WTC11 (cell line): ENCODE data around the gene ORM1. TPM values are rescaled to one million over a fixed set of nuclear protein-coding genes. Genes with fewer than 3 reads are reported as not detected.

ENCODE experiments used
- ATAC-seq: fragments of 200-7000 bp; cut with Tn5 transposase; 2 replicates; pipeline ENCODE4 v1.10.0; 2021; ENCODE audit warnings: mild to moderate bottlenecking, moderate library complexity
- CTCF ChIA-PET: fragments of 300-600 bp; sonication (Branson Sonifier 250); formaldehyde crosslinking; loops from one replicate; lab custom pipeline; 2021; ENCODE audit warnings: antibody characterized with exemption; lab: Charles Lee
- POLR2A ChIA-PET: fragments of 350-600 bp; sonication (Branson Sonifier 250); formaldehyde crosslinking; loops from one replicate; lab custom pipeline; 2021; ENCODE audit warnings: antibody characterized with exemption; lab: Charles Lee
- DNase-seq: peaks from one replicate; pipeline ENCODE4 v3.0.0; 2021; ENCODE audit warnings: low spot score
- H3K27ac Mint-ChIP-seq: 2 replicates; pipeline ENCODE4 v1.8.0; 2021; ENCODE audit warnings: mixed read lengths
- H3K27me3 Mint-ChIP-seq: 2 replicates; pipeline ENCODE4 v1.8.0; 2021; ENCODE audit warnings: low read depth, mild to moderate bottlenecking, moderate library complexity, mixed read lengths
- H3K36me3 Mint-ChIP-seq: 2 replicates; pipeline ENCODE4 v1.8.0; 2021; ENCODE audit warnings: mixed read lengths
- H3K4me1 Mint-ChIP-seq: 2 replicates; pipeline ENCODE4 v1.8.0; 2022; ENCODE audit warnings: mixed read lengths
- H3K4me3 Mint-ChIP-seq: 2 replicates; pipeline ENCODE4 v1.8.0; 2021; ENCODE audit warnings: mild to moderate bottlenecking, moderate library complexity, mixed read lengths
- H3K9me3 Mint-ChIP-seq: 2 replicates; pipeline ENCODE4 v1.8.0; 2021; ENCODE audit warnings: mixed read lengths
- ARID4B ChIP-seq: sonication (generic); formaldehyde crosslinking; IDR thresholded peaks from 2 replicates; pipeline ENCODE4 v1.8.0; 2023; ENCODE audit warnings: missing genetic modification reagents, mild to moderate bottlenecking, borderline replicate concordance
- E2F1 ChIP-seq: sonication (generic); formaldehyde crosslinking; IDR thresholded peaks from 2 replicates; pipeline ENCODE4 v1.8.0; 2022; ENCODE audit warnings: mild to moderate bottlenecking, missing genetic modification reagents
- ELF4 ChIP-seq: sonication (generic); formaldehyde crosslinking; IDR thresholded peaks from 2 replicates; pipeline ENCODE4 v1.8.1; 2022; ENCODE audit warnings: low read depth, mild to moderate bottlenecking, moderate library complexity, missing genetic modification reagents
- FOXP1 ChIP-seq: sonication (generic); formaldehyde crosslinking; IDR thresholded peaks from 2 replicates; pipeline ENCODE4 v1.8.0; 2022; ENCODE audit warnings: missing genetic modification reagents, mild to moderate bottlenecking, moderate library complexity, borderline replicate concordance
- KAT7 ChIP-seq: sonication (generic); formaldehyde crosslinking; IDR thresholded peaks from 2 replicates; pipeline ENCODE4 v1.8.1; 2023; ENCODE audit warnings: missing genetic modification reagents, mild to moderate bottlenecking, borderline replicate concordance
- MAX ChIP-seq: sonication (generic); formaldehyde crosslinking; IDR thresholded peaks from 2 replicates; pipeline ENCODE4 v1.8.0; 2022; ENCODE audit warnings: mild to moderate bottlenecking, missing genetic modification reagents
- MYBL2 ChIP-seq: sonication (generic); formaldehyde crosslinking; IDR thresholded peaks from 2 replicates; pipeline ENCODE4 v1.8.1; 2023; ENCODE audit warnings: mild to moderate bottlenecking, moderate library complexity, missing genetic modification reagents
- NFE2L1 ChIP-seq: sonication (generic); formaldehyde crosslinking; IDR thresholded peaks from 2 replicates; pipeline ENCODE4 v1.8.1; 2023; ENCODE audit warnings: missing genetic modification reagents
- NFYB ChIP-seq: sonication (generic); formaldehyde crosslinking; conservative IDR thresholded peaks from 2 replicates; pipeline ENCODE4 v1.8.0; 2022; ENCODE audit warnings: low read depth, missing genetic modification reagents
- NR1H2 ChIP-seq: sonication (generic); formaldehyde crosslinking; IDR thresholded peaks from 2 replicates; pipeline ENCODE4 v1.9.0; 2021; ENCODE audit warnings: mild to moderate bottlenecking, moderate library complexity, missing genetic modification reagents
- NR3C1 ChIP-seq: sonication (generic); formaldehyde crosslinking; conservative IDR thresholded peaks from 2 replicates; pipeline ENCODE4 v1.8.1; 2023; ENCODE audit warnings: low read depth, mild to moderate bottlenecking, missing genetic modification reagents
- PREB ChIP-seq: sonication (generic); formaldehyde crosslinking; IDR thresholded peaks from 2 replicates; pipeline ENCODE4 v1.8.1; 2022; ENCODE audit warnings: mild to moderate bottlenecking, missing genetic modification reagents, moderate library complexity, borderline replicate concordance
- SMAD3 ChIP-seq: sonication (generic); formaldehyde crosslinking; IDR thresholded peaks from 2 replicates; pipeline ENCODE4 v1.8.0; 2022; ENCODE audit warnings: missing genetic modification reagents, mild to moderate bottlenecking, borderline replicate concordance
- SMAD4 ChIP-seq: sonication (generic); formaldehyde crosslinking; IDR thresholded peaks from 2 replicates; pipeline ENCODE4 v1.8.0; 2022; ENCODE audit warnings: mild to moderate bottlenecking, missing genetic modification reagents
- TEAD4 ChIP-seq: sonication (generic); formaldehyde crosslinking; IDR thresholded peaks from 2 replicates; pipeline ENCODE4 v1.8.0; 2022; ENCODE audit warnings: mild to moderate bottlenecking, missing genetic modification reagents
- ZMAT4 ChIP-seq: fragments of 250-450 bp; sonication (Bioruptor Pico); IDR thresholded peaks from 2 replicates; pipeline ENCODE4 v1.9.0; 2021; ENCODE audit warnings: mild to moderate bottlenecking
- ZNF232 ChIP-seq: sonication (generic); formaldehyde crosslinking; IDR thresholded peaks from 2 replicates; pipeline ENCODE4 v1.8.0; 2022; ENCODE audit warnings: mild to moderate bottlenecking, missing genetic modification reagents
- ZNF423 ChIP-seq: fragments of 250-450 bp; sonication (Bioruptor Pico); IDR thresholded peaks from 2 replicates; pipeline ENCODE4 v2.1.2; 2022; ENCODE audit warnings: mild to moderate bottlenecking, moderate library complexity
- ZNF671 ChIP-seq: fragments of 250-450 bp; sonication (Bioruptor Pico); IDR thresholded peaks from 2 replicates; pipeline ENCODE4 v1.8.0; 2021; ENCODE audit warnings: mild to moderate bottlenecking
- total RNA-seq: library from RNA; stranded (reverse); gene quantifications from 3 replicates; pipeline ENCODE4 v1.2.3, GENCODE V29; 2021

ORM1 gene
- total RNA-seq, 1 experiment from 2014 or later: 3.9 TPM

- no peak for TF ChIP-seq NR3C1
- TF ChIP-seq NFYB (CRISPR knock-in tag): no peak
- TF ChIP-seq MYBL2 (CRISPR knock-in tag): no peak
- TF ChIP-seq ZNF671 (CRISPR knock-in tag): no peak
- no peak for TF ChIP-seq NR1H2
Observed at GRCh38 chr9:114362394-114362793, 39.5 kb downstream of the ORM1 start (continued).

GRCh38 chr9:114363424-114363823 lies 40.5 kb downstream of the ORM1 start:
- CTCF ChIA-PET: interaction anchor here (0.8 to 1.4 kb wide), 3 partner anchors 16 to 24 kb away, joined by 3 to 4 read pairs (median 3); no protein-coding TSS in a partner anchor

GRCh38 chr9:114364134-114365041 lies 41.5 kb downstream of the ORM1 start:
- Mint-ChIP-seq H3K9me3 (no peaks in the 10 kb centered on the region), H3K27me3 (no peaks in the 10 kb centered on the region), H3K4me1 (peaks cover 15% of the 10 kb centered on the region), H3K4me3 (no peak overlapping the region), H3K36me3 (peaks cover 42% of the 10 kb centered on the region), H3K27ac (no peak overlapping the region)
- ATAC-seq (no peak), DNase-seq (no peak)
- CTCF ChIA-PET: no interaction called here
- POLR2A ChIA-PET: no interaction called here
- no peak for TF ChIP-seq E2F1 (CRISPR knock-in tag)
- no peak for TF ChIP-seq PREB
- no peak for TF ChIP-seq TEAD4 (CRISPR knock-in tag)
- no peak for TF ChIP-seq ELF4 (CRISPR knock-in tag)
- no peak for TF ChIP-seq SMAD4 (CRISPR knock-in tag)
- no peak for TF ChIP-seq NFE2L1 (CRISPR knock-in tag)
- TF ChIP-seq ZMAT4: no peak
- no peak for TF ChIP-seq MAX (CRISPR knock-in tag)
- TF ChIP-seq ZNF423 (CRISPR knock-in tag): no peak
- TF ChIP-seq FOXP1: no peak

More at GRCh38 chr9:114363424-114363823, 40.5 kb downstream of the ORM1 start:
- H3K9me3 Mint-ChIP-seq: no peaks in the 10 kb centered on the region
- no peaks in the 10 kb centered on the region for H3K27me3 Mint-ChIP-seq
- H3K36me3 Mint-ChIP-seq: peaks cover 43% of the 10 kb centered on the region
- no peak for ATAC-seq
- POLR2A ChIA-PET: interaction anchor here (0.6 kb wide), 1 partner anchor 15 kb away, joined by 3 read pairs; no protein-coding TSS in a partner anchor
- TF ChIP-seq KAT7 (CRISPR knock-in tag) (no peak), ELF4 (CRISPR knock-in tag) (no peak), ARID4B (CRISPR knock-in tag) (no peak), ZNF232 (CRISPR knock-in tag) (no peak), SMAD3 (CRISPR knock-in tag) (no peak)
- peaks cover 9% of the 10 kb centered on the region for H3K4me1 Mint-ChIP-seq
- H3K27ac Mint-ChIP-seq: no peak overlapping the region
- no peak for DNase-seq
- H3K4me3 Mint-ChIP-seq: no peak overlapping the region
